Gastrocnemius medialis (tissue), 4 donors: ENCODE results near the gene CMIP. TPM values are rescaled to one million over a fixed set of nuclear protein-coding genes. Genes with fewer than 3 reads are reported as not detected.
A peak's percentile ranks its signal among the peaks of the same experiment; 100 is the strongest.

Experiments
- ATAC-seq, 2 donors: fragments of 150-250 bp; one replicate each; pipeline ENCODE4 v1.9.1; 2016
- DNase-seq, 2 donors: peaks; one replicate each; pipeline ENCODE4 v3.0.0-alpha.2; 2019
- H3K27ac ChIP-seq, 4 donors: fragments of 200-600 bp; sonication (generic); 1 replicate in 1 of 4; 2 replicates in 3 of 4; pipeline ENCODE4 v1.5.1; 2016 to 2018; ENCODE audit warnings: mild to moderate bottlenecking in 2 of 4, moderate library complexity in 1 of 4
- H3K27me3 ChIP-seq, 3 donors: fragments of 200-600 bp; sonication (generic) in 2 of 3; 1 replicate in 1 of 3; 2 replicates in 2 of 3; pipeline versions ENCODE4 v1.5.1 to v1.6.0; 2016 to 2019; ENCODE audit warnings: mild to moderate bottlenecking in 1 of 3, moderate library complexity in 1 of 3
- H3K36me3 ChIP-seq, 2 donors: fragments of 200-600 bp; sonication (generic) in 1 of 2; one replicate each; pipeline ENCODE4 v1.5.1; 2017 to 2018
- H3K4me1 ChIP-seq, 2 donors: fragments of 200-600 bp; sonication (generic) in 1 of 2; one replicate each; pipeline ENCODE4 v1.5.1; 2016 to 2017; ENCODE audit warnings: mild to moderate bottlenecking in 2 of 2
- H3K4me3 ChIP-seq, 4 donors: fragments of 200-600 bp; sonication (generic) in 3 of 4; 1 replicate in 1 of 4; 2 replicates in 3 of 4; pipeline ENCODE4 v1.5.1; 2016 to 2019; ENCODE audit warnings: mild to moderate bottlenecking in 2 of 4
- H3K9me3 ChIP-seq, 3 donors: fragments of 200-600 bp; sonication (generic) in 2 of 3; 1 replicate in 1 of 3; 2 replicates in 2 of 3; pipeline ENCODE4 v1.5.1; 2016 to 2019
- CTCF ChIP-seq, 5 experiments: fragments of 450-650 bp in 3 of 5; fragments of 200-600 bp in 2 of 5; sonication (generic) in 2 of 5; IDR thresholded peaks in 4 of 5; conservative IDR thresholded peaks in 1 of 5; 1 replicate in 4 of 5; 2 replicates in 1 of 5; pipeline ENCODE4 v1.5.1; 2016 to 2019; ENCODE audit warnings: antibody characterized with exemption in 5 of 5, mild to moderate bottlenecking in 3 of 5, moderate library complexity in 3 of 5
- POLR2A ChIP-seq, 2 donors: fragments of 450-650 bp; IDR thresholded peaks; one replicate each; pipeline ENCODE4 v1.6.1; 2017; ENCODE audit warnings: antibody characterized with exemption in 2 of 2, mild to moderate bottlenecking in 2 of 2, moderate library complexity in 2 of 2
- in situ Hi-C, 4 donors: fragments of 200-750 bp; cut with MboI; loops; one replicate each; pipeline versions ENCODE4 v1.15.0 to v1.8.0; 2017; ENCODE audit warnings: low sequenced_read_pairs in 4 of 4
- intact Hi-C: fragments of 100-400 bp; cut with DNase I; formaldehyde crosslinking; loops from one replicate; pipeline ENCODE4 v1.15.1; 2023; ENCODE audit warnings: low total_unique reads
- total RNA-seq, 4 donors: library from RNA; depleted of rRNA; stranded (reverse); fragments of >200 nt; gene quantifications; one replicate each; pipeline versions ENCODE4 v1.1.0 to v1.2.3, GENCODE V29; 2016

Gene CMIP
- total RNA-seq, 4 donors from 2014 or later, result 0.90 to 5.1 (median 2.7) TPM

DNA sequence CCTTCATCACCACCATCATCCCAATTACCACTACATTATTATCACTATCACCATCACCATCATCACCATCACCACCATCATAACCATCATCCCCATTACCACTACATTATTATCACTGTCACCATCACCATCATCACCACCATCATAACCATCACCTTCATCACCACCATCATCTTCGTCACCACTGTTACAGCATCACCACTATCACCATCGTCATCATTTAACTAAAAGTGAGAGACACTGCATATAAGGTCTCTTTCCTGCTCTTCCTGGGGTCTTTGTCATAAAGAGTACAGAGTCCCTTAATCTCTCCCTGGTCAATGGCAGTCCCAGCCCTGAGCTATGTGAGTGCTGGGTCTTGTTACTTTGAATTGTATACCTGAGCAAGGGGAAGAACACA is 133.5 kb downstream of the CMIP start:
- ATAC-seq, result no peak
- no peak overlapping the region for H3K27ac ChIP-seq
- H3K36me3 ChIP-seq, result no peaks in the 10 kb centered on the region
- no peaks in the 10 kb centered on the region for H3K27me3 ChIP-seq
- intact Hi-C loops, result no loop called here
- no peak for DNase-seq
- H3K9me3 ChIP-seq, result no peaks in the 10 kb centered on the region
- in situ Hi-C loops, result no loop called here
- TF ChIP-seq POLR2A (IDR thresholded peaks at IDR 0.05) (no peak), CTCF (IDR thresholded peaks at IDR 0.05 in 4 of 5, conservative IDR thresholded peaks at IDR 0.05 in 1 of 5) (no peak)
- H3K4me1 ChIP-seq, result no peaks in the 10 kb centered on the region
- H3K4me3 ChIP-seq, result no peak overlapping the region

DNA sequence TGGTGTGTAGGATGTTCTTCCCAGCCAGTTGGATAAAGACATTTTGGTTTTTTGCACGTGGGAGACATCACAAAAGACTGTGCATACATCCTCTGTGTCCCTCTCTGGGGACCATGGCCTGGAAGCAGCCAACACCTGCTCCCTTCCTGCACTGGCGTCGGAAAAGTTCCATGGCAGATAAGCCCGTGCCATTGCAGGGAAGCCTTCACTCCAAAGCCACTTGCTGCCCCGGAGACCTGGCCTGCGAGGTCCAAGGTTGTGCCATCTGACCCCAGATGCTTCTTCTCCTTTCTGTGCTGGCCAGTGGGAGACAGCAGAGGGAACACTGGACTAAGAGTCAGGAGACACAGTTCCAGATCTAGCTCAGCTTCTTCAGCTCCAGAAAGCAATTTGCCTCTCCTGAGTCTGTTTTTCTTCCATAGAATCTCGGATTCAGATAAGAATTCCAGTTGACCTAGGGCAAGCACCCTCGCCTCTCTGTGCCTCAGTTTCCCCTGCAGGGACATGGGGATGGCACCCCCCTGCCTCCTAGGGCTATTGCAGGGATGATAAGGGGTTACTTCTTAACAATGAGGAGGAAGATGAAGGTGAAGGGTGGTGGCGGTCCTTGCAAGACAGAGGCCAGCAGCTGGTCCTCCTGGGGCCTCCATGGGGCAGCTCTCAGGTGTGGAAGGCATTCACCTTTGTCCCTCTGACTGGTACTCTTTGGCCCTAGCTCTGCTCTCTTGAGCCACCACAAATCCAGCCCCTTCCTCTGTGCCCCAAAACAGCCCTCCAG is 134.2 kb downstream of the CMIP start:
- intact Hi-C loops, result no loop called here
- TF ChIP-seq POLR2A (IDR thresholded peaks at IDR 0.05) (no peak), CTCF (IDR thresholded peaks at IDR 0.05 in 4 of 5, conservative IDR thresholded peaks at IDR 0.05 in 1 of 5) (no peak)
- H3K27ac ChIP-seq, result no peak overlapping the region
- no peaks in the 10 kb centered on the region for H3K9me3 ChIP-seq
- in situ Hi-C loops, result no loop called here
- ATAC-seq (no peak), DNase-seq (no peak)
- H3K4me1 ChIP-seq, result no peaks in the 10 kb centered on the region
- H3K4me3 ChIP-seq, result no peak overlapping the region
- no peaks in the 10 kb centered on the region for H3K27me3 ChIP-seq
- H3K36me3 ChIP-seq, result no peaks in the 10 kb centered on the region

DNA sequence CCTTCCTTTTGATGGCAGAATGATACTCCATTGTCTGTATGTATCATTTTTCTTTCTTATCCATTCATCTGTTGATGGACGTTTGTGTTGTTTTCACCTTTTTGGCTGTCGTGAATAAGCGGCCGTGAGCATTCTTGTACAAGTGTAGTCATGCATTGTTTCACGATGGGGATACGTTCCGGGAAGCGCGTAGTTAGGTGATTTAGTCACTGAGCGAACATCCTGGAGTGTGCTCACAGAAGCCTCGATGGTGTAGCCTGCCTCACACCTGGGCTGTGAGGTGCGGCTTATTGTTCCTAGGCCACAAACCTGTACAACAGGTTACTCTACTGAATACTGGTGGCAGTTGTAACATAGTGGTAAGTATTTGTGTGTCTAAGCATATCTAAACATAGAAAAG is 136.5 kb downstream of the CMIP start:
- DNase-seq (no peak), ATAC-seq (peak in 1 of 2 donors; percentile 16)
- no peak for TF ChIP-seq POLR2A (IDR thresholded peaks at IDR 0.05)
- TF ChIP-seq CTCF (IDR thresholded peaks at IDR 0.05 in 4 of 5, conservative IDR thresholded peaks at IDR 0.05 in 1 of 5), result no peak
- intact Hi-C loops (no loop called here), in situ Hi-C loops (no loop called here)
- H3K4me3 ChIP-seq, result no peak overlapping the region
- no peaks in the 10 kb centered on the region for H3K9me3 ChIP-seq
- H3K27me3 ChIP-seq, result no peaks in the 10 kb centered on the region
- H3K36me3 ChIP-seq, result no peaks in the 10 kb centered on the region
- no peaks in the 10 kb centered on the region for H3K4me1 ChIP-seq
- no peak overlapping the region for H3K27ac ChIP-seq

DNA sequence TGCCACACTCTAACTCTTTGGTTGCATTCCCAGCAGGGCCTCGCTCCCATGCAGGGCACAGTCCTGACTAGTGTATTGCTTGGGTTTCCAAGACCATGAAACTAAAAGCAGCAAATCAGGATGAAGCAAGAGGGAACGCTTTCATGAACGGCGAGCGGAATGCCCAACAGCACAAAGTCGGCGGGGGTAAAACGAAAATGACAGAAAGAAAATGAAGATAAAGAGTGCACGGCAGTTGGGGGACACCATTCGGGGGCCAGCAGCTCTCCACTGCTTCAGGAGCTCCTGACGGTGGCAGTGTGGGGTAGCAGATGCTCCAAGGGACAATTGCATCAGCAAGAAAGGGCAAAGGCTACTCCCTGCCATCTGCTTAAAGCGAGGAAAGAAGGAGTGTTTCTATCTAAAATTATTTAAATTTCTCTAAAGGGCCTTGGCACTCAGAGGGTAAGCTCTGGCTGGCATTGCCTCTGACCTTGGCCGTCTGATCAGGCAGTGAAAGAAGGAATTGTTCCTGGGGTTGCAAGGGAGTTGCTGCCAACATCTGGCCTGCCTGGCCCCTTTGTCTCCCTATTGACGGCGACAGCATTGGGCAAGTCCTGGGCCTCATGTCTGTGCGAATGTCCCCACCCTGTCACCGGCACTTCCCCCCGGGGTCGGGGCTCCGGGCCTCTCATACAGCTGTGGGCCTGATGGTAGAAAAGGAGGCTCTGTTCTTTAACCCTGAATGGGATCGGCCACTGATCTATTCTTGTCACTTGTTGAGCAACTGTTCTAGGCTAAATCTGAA is 138.2 kb downstream of the CMIP start:
- Histone ChIP-seq H3K36me3 (no peaks in the 10 kb centered on the region), H3K4me3 (no peak overlapping the region), H3K27ac (no peak overlapping the region), H3K27me3 (no peaks in the 10 kb centered on the region), H3K9me3 (no peaks in the 10 kb centered on the region), H3K4me1 (no peaks in the 10 kb centered on the region)
- intact Hi-C loops, result no loop called here
- in situ Hi-C loops, result no loop called here
- DNase-seq (no peak), ATAC-seq (no peak)
- TF ChIP-seq POLR2A (IDR thresholded peaks at IDR 0.05) (no peak), CTCF (IDR thresholded peaks at IDR 0.05 in 4 of 5, conservative IDR thresholded peaks at IDR 0.05 in 1 of 5) (no peak)
